Activated T-helper 17 cell treated with anti-CD3 and anti-CD28 coated beads, Interleukin-2, amount 50 U/mL, for 72 hours (primary cell): ENCODE measurements around the gene GRID2. TPM values are rescaled to one million over a fixed set of nuclear protein-coding genes. Genes with fewer than 3 reads are reported as not detected.

Experiments
- ATAC-seq: fragments of 150-1000 bp; cut with Tn5 transposase; replicated peaks from 2 replicates; pipeline ENCODE4 v1.10.0; 2021; ENCODE audit warnings: mild to moderate bottlenecking, moderate library complexity
- H3K27ac Mint-ChIP-seq: one replicate; pipeline ENCODE4 v1.8.0; 2022; ENCODE audit warnings: mixed read lengths
- H3K27me3 Mint-ChIP-seq: one replicate; pipeline ENCODE4 v1.8.0; 2022; ENCODE audit warnings: mixed read lengths
- H3K36me3 Mint-ChIP-seq: one replicate; pipeline ENCODE4 v1.8.0; 2022; ENCODE audit warnings: low read depth, mild to moderate bottlenecking, mixed read lengths
- H3K4me1 Mint-ChIP-seq: one replicate; pipeline ENCODE4 v1.8.0; 2022; ENCODE audit warnings: mixed read lengths
- H3K4me3 Mint-ChIP-seq: one replicate; pipeline ENCODE4 v1.8.0; 2022; ENCODE audit warnings: mild to moderate bottlenecking, mixed read lengths
- H3K9me3 Mint-ChIP-seq: one replicate; pipeline ENCODE4 v1.8.0; 2022; ENCODE audit warnings: mixed read lengths
- total RNA-seq, 2 donors: library from RNA; stranded (reverse); gene quantifications; one replicate each; pipeline ENCODE4 v1.2.3, GENCODE V29; 2022

GRID2 gene
- total RNA-seq, 2 donors from 2014 or later: not detected

DNA sequence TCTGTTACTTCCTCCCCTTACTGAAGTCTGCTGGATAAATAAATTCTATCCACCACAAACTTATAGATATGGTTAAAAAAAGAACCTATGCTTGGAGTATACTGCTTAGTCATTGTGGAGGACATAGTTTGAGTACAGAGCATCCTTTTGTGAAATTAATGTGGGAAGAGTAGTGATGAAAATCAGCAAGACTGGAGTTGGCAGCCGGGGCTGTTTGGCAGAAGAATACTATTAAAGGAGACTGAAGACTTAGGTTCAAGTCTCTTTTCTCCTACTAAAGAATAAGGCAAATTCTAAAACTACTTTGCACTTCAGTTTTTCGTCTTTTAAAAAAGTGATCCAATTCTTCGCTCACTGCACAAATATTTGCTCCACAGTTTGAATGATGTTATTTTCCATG lies 1198.2 kb downstream of the GRID2 start:
- H3K27ac Mint-ChIP-seq: no peak overlapping the region
- no peaks in the 10 kb centered on the region for H3K4me1 Mint-ChIP-seq
- peaks cover 9% of the 10 kb centered on the region for H3K9me3 Mint-ChIP-seq
- H3K4me3 Mint-ChIP-seq: no peak overlapping the region
- H3K27me3 Mint-ChIP-seq: no peaks in the 10 kb centered on the region
- no peak for ATAC-seq
- no peaks in the 10 kb centered on the region for H3K36me3 Mint-ChIP-seq

GRCh38 chr4:93502991-93503390 lies 1199.2 kb downstream of the GRID2 start:
- no peak for ATAC-seq
- Mint-ChIP-seq H3K4me1 (no peaks in the 10 kb centered on the region), H3K36me3 (no peaks in the 10 kb centered on the region), H3K9me3 (peaks cover 9% of the 10 kb centered on the region), H3K27ac (no peak overlapping the region), H3K4me3 (no peak overlapping the region), H3K27me3 (no peaks in the 10 kb centered on the region)

- Mint-ChIP-seq H3K4me3 (no peak overlapping the region), H3K9me3 (peaks cover 6% of the 10 kb centered on the region), H3K27ac (no peak overlapping the region), H3K4me1 (no peaks in the 10 kb centered on the region), H3K36me3 (no peaks in the 10 kb centered on the region), H3K27me3 (no peaks in the 10 kb centered on the region)
- ATAC-seq: no peak
These were observed 1210.1 kb downstream of the GRID2 start for GRCh38 chr4:93513851-93514250.

DNA sequence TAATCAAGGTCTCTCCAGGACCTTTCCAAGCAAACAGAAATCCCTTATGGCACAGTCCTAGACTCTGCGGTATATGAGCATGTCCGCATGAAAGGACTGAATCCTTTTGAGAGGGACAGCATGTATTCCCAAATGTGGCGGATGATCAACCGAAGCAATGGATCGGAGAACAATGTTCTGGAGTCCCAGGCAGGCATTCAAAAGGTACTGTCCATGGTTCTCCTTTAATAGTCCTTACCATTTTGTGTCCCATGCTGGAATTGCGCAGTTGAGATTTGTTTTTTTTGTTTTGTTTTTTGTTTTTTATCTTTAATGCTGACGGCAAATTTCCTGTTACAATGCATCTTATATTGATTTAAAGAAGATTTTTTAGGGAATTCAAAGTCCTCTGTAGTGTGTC lies 1211.4 kb downstream of the GRID2 start:
- no peaks in the 10 kb centered on the region for H3K36me3 Mint-ChIP-seq
- ATAC-seq: no peak
- H3K4me1 Mint-ChIP-seq: no peaks in the 10 kb centered on the region
- no peak overlapping the region for H3K4me3 Mint-ChIP-seq
- peaks cover 3% of the 10 kb centered on the region for H3K9me3 Mint-ChIP-seq
- H3K27ac Mint-ChIP-seq: no peak overlapping the region
- H3K27me3 Mint-ChIP-seq: no peaks in the 10 kb centered on the region

DNA sequence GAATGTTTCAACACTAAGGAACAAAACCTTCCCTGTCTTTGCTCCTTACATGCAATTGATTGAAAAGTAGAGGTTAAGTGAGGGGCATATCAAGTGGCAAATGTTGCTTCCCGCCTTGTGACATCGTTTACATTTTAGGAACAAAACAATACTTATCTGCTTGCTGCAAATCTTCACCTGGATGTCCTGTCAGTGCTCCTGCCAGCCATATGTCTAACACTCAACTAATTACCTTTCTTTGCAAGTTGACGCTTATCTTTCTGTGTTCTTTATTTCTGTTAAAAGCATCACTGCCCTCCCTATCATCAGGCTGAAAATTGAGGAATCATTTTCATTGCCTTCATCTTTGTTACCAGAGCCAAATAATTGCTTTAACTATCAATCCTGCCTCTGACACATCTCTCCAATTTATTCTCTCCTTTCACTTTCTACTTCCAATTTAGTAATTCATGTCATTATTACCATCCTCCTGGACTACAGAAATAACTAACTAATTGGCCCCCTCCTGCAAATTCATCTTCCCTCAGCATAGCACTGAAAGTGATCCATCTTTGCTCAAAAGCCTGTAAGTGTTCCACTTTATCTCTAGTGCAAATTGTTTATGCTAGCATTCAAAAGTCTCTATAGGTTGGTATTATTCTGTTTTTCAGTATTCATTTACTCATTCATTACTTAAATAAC lies 1226.1 kb downstream of the GRID2 start:
- Mint-ChIP-seq H3K36me3 (no peaks in the 10 kb centered on the region), H3K4me1 (no peaks in the 10 kb centered on the region), H3K9me3 (peaks cover 18% of the 10 kb centered on the region), H3K27me3 (no peaks in the 10 kb centered on the region), H3K4me3 (no peak overlapping the region), H3K27ac (no peak overlapping the region)
- no peak for ATAC-seq

DNA sequence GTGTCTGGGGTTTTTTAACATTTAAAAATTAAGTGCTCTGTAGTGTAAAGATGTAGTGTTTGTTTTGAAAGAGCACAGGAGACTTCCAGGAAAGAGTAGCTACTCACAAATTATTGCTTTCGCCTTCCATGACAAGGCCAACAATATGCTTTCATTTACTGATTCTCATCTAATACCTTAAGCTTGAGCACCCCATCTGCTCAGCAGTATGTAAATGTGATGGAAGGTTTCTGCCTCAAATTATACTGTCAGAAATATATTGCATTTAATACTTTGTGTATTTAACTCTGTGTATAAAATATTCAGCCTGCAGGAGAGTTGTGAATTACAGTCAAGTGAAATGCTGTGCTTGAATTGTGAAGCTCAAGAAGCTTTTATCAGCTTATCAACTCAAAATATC lies 1228.5 kb downstream of the GRID2 start:
- Mint-ChIP-seq H3K9me3 (peaks cover 15% of the 10 kb centered on the region), H3K36me3 (no peaks in the 10 kb centered on the region), H3K27me3 (no peaks in the 10 kb centered on the region), H3K4me3 (no peak overlapping the region), H3K27ac (no peak overlapping the region), H3K4me1 (no peaks in the 10 kb centered on the region)
- no peak for ATAC-seq

GRCh38 chr4:93540562-93540961 lies 1236.8 kb downstream of the GRID2 start:
- Mint-ChIP-seq H3K27me3 (no peaks in the 10 kb centered on the region), H3K36me3 (no peaks in the 10 kb centered on the region), H3K4me1 (no peaks in the 10 kb centered on the region), H3K9me3 (peaks cover 6% of the 10 kb centered on the region), H3K4me3 (no peak overlapping the region), H3K27ac (no peak overlapping the region)
- ATAC-seq: no peak

DNA sequence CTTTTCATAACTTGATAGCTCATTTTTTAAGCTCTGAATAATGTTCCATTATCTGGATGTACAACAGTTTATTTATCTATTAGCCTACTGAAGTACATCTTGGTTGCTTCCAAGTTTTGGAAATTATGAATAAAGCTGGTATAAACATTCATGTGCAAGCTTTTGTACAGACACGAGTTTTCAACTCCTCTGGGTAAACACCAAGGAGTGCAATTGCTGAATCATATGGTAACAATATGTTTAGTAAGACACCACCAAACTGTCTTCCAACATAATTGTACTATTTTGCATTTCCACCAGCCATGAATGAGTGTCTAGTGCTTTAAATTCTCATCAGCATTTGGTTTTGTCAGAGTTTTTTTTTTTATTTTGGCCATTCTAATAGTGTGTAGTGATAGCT lies 1258.1 kb downstream of the GRID2 start:
- ATAC-seq: no peak
- H3K4me1 Mint-ChIP-seq: no peaks in the 10 kb centered on the region
- no peaks in the 10 kb centered on the region for H3K36me3 Mint-ChIP-seq
- peaks cover 7% of the 10 kb centered on the region for H3K9me3 Mint-ChIP-seq
- no peak overlapping the region for H3K27ac Mint-ChIP-seq
- no peak overlapping the region for H3K4me3 Mint-ChIP-seq
- no peaks in the 10 kb centered on the region for H3K27me3 Mint-ChIP-seq

DNA sequence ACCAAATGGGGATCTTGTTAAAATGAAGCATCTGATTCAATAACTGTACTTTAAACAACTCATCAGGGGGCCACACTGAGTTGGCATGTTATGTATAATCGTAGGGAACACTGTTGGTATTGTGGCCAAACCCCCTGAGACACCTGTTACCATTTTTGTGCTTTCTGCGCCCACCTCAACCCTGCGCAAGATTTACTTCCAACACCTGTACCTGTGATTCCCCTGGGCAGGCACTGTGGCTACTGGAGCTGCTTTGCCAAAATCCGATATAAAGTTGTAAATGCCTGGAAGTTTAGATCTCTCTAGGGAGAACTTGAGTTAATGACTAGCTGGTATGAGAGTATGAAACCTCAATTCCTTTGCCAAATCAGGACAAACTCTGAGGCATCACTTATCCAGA lies 1265.0 kb downstream of the GRID2 start:
- ATAC-seq: no peak
- Mint-ChIP-seq H3K9me3 (peaks cover 3% of the 10 kb centered on the region), H3K36me3 (no peaks in the 10 kb centered on the region)

DNA sequence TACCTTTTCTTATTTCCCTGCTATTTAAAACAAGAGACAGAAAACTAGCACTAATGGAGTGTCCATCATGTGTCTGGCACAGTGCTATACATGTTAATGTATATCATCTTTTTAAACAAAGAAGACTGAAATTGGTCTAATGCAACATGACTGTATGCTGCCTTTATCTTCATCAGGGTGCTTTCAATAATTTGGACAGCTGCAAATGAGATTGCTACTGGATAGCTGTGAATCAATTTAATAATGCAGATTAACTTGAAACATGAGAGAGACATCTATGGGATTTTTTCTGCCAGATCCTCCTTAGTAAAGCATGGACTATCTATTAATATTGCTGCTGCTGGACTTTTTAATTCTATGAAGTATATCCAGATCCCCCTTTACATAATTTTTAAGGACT lies 1269.5 kb downstream of the GRID2 start:
- H3K27me3 Mint-ChIP-seq: no peaks in the 10 kb centered on the region
- no peaks in the 10 kb centered on the region for H3K36me3 Mint-ChIP-seq
- no peaks in the 10 kb centered on the region for H3K9me3 Mint-ChIP-seq
- H3K4me3 Mint-ChIP-seq: no peak overlapping the region
- H3K4me1 Mint-ChIP-seq: no peaks in the 10 kb centered on the region
- ATAC-seq: no peak
- H3K27ac Mint-ChIP-seq: no peak overlapping the region

More for the DNA sequence above, 1265.0 kb downstream of the GRID2 start:
- Mint-ChIP-seq H3K4me1 (no peaks in the 10 kb centered on the region), H3K27ac (no peak overlapping the region), H3K27me3 (no peaks in the 10 kb centered on the region), H3K4me3 (no peak overlapping the region)

GRCh38 chr4:93578942-93579341 lies 1275.2 kb downstream of the GRID2 start:
- Mint-ChIP-seq H3K4me1 (no peaks in the 10 kb centered on the region), H3K36me3 (no peaks in the 10 kb centered on the region), H3K4me3 (no peak overlapping the region), H3K27ac (no peak overlapping the region), H3K9me3 (no peaks in the 10 kb centered on the region), H3K27me3 (no peaks in the 10 kb centered on the region)
- ATAC-seq: no peak

GRCh38 chr4:93605163-93605562 lies 1301.4 kb downstream of the GRID2 start:
- H3K27me3 Mint-ChIP-seq: no peaks in the 10 kb centered on the region
- H3K27ac Mint-ChIP-seq: no peak overlapping the region

DNA sequence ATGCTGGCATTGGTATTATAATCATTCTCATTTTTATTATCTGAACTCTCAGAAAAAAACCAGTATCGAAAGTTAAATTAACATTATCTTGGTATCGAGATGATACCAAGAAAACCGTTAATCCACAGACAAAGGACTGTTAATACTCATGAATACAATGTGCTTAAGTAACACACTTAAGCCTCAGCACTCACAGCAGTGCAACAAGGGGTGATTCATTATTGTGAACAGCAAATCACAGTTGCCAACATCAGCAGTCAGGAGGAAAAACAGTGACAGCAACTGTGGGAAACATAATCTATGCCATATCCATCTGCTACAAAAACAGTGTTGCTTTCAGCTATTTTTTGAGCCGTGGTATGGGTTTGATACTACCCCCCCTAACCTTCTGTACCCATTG lies 1313.8 kb downstream of the GRID2 start:
- no peak for ATAC-seq
- H3K4me3 Mint-ChIP-seq: no peak overlapping the region
- no peaks in the 10 kb centered on the region for H3K36me3 Mint-ChIP-seq
- H3K4me1 Mint-ChIP-seq: no peaks in the 10 kb centered on the region
- no peaks in the 10 kb centered on the region for H3K27me3 Mint-ChIP-seq
- H3K27ac Mint-ChIP-seq: no peak overlapping the region
- peaks cover 3% of the 10 kb centered on the region for H3K9me3 Mint-ChIP-seq

More at GRCh38 chr4:93605163-93605562, 1301.4 kb downstream of the GRID2 start:
- H3K36me3 Mint-ChIP-seq: no peaks in the 10 kb centered on the region
- no peaks in the 10 kb centered on the region for H3K4me1 Mint-ChIP-seq
- peaks cover 17% of the 10 kb centered on the region for H3K9me3 Mint-ChIP-seq
- no peak for ATAC-seq
- H3K4me3 Mint-ChIP-seq: no peak overlapping the region

- Mint-ChIP-seq H3K27me3 (no peaks in the 10 kb centered on the region), H3K4me1 (no peaks in the 10 kb centered on the region), H3K27ac (no peak overlapping the region), H3K36me3 (no peaks in the 10 kb centered on the region), H3K4me3 (no peak overlapping the region), H3K9me3 (peaks cover 6% of the 10 kb centered on the region)
- ATAC-seq: no peak
These were observed 1330.0 kb downstream of the GRID2 start for GRCh38 chr4:93633721-93634120.

GRCh38 chr4:93635943-93636342 lies 1332.2 kb downstream of the GRID2 start:
- H3K4me1 Mint-ChIP-seq: no peaks in the 10 kb centered on the region
- no peak for ATAC-seq
- H3K27ac Mint-ChIP-seq: no peak overlapping the region
- peaks cover 6% of the 10 kb centered on the region for H3K9me3 Mint-ChIP-seq
- H3K27me3 Mint-ChIP-seq: no peaks in the 10 kb centered on the region
- no peaks in the 10 kb centered on the region for H3K36me3 Mint-ChIP-seq
- H3K4me3 Mint-ChIP-seq: no peak overlapping the region

- no peaks in the 10 kb centered on the region for H3K9me3 Mint-ChIP-seq
- no peak for ATAC-seq
- H3K36me3 Mint-ChIP-seq: no peaks in the 10 kb centered on the region
- H3K27me3 Mint-ChIP-seq: no peaks in the 10 kb centered on the region
- H3K27ac Mint-ChIP-seq: no peak overlapping the region
- no peak overlapping the region for H3K4me3 Mint-ChIP-seq
- no peaks in the 10 kb centered on the region for H3K4me1 Mint-ChIP-seq
These were observed 1341.4 kb downstream of the GRID2 start for GRCh38 chr4:93645120-93645519.
